OCI-LY7 (cell line): ENCODE data around the gene KIF3A.

Experiments used
- EZH2phosphoT487 ChIP-seq: fragments of 200-600 bp; sonication (generic); IDR thresholded peaks from 2 replicates; pipeline ENCODE4 v1.6.1; 2018; ENCODE audit warnings: low read depth, borderline replicate concordance, mild to moderate bottlenecking, mixed run types, antibody characterized with exemption, low read length, moderate library complexity, mixed read lengths
- TF ChIP-seq, protein P1 (sequence below): fragments of 200-600 bp; sonication (generic); conservative IDR thresholded peaks from 2 replicates; pipeline ENCODE4 v1.5.1; 2014; ENCODE audit warnings: mild to moderate bottlenecking, antibody characterized with exemption, low read length, moderate library complexity, mixed read lengths

DNA sequence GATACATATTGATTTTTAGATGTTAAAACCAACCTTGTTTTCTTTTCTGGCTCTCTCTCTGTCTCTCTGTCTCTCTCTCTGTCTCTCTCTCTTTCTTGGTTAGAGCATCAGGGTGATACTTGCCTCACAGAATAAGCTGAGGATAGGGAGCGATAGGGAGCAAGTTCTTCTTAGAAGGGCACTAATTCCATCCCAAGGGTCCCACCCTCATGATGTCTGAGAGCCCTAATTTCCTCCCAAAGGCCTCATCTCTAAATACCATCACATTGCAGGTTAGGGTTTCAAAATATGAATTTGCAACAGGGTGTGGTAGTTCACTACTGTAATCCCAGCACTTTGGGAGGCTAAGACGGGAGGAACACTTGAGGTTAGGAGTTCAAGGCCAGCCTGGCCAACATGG lies 4.8 kb upstream of the KIF3A start:
- TF ChIP-seq, protein P1, sequence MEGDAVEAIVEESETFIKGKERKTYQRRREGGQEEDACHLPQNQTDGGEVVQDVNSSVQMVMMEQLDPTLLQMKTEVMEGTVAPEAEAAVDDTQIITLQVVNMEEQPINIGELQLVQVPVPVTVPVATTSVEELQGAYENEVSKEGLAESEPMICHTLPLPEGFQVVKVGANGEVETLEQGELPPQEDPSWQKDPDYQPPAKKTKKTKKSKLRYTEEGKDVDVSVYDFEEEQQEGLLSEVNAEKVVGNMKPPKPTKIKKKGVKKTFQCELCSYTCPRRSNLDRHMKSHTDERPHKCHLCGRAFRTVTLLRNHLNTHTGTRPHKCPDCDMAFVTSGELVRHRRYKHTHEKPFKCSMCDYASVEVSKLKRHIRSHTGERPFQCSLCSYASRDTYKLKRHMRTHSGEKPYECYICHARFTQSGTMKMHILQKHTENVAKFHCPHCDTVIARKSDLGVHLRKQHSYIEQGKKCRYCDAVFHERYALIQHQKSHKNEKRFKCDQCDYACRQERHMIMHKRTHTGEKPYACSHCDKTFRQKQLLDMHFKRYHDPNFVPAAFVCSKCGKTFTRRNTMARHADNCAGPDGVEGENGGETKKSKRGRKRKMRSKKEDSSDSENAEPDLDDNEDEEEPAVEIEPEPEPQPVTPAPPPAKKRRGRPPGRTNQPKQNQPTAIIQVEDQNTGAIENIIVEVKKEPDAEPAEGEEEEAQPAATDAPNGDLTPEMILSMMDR = no peak
- no peak for TF ChIP-seq EZH2phosphoT487
